Mucosa of gallbladder (tissue), 1 donor: ENCODE measurements around the gene PCDHB4. TPM values are rescaled to one million over a fixed set of nuclear protein-coding genes. Genes with fewer than 3 reads are reported as not detected.
"Not testable (repeated sequence)": the region's sequence is repeated elsewhere in the genome, so short reads cannot be mapped to it uniquely, and the experiment has no call there.

Experiments used
- DNase-seq: peaks from one replicate; pipeline ENCODE4 v3.0.0-alpha.2; 2020; ENCODE audit warnings: low spot score
- total RNA-seq: library from RNA; stranded (reverse); gene quantifications from one replicate; pipeline ENCODE4 v1.2.1, GENCODE V29; 2021
- donor health status: DM: no; HTN: no; CAD: no.

Gene PCDHB4
- total RNA-seq, 1 donor from 2014 or later = 5.2 TPM

DNA sequence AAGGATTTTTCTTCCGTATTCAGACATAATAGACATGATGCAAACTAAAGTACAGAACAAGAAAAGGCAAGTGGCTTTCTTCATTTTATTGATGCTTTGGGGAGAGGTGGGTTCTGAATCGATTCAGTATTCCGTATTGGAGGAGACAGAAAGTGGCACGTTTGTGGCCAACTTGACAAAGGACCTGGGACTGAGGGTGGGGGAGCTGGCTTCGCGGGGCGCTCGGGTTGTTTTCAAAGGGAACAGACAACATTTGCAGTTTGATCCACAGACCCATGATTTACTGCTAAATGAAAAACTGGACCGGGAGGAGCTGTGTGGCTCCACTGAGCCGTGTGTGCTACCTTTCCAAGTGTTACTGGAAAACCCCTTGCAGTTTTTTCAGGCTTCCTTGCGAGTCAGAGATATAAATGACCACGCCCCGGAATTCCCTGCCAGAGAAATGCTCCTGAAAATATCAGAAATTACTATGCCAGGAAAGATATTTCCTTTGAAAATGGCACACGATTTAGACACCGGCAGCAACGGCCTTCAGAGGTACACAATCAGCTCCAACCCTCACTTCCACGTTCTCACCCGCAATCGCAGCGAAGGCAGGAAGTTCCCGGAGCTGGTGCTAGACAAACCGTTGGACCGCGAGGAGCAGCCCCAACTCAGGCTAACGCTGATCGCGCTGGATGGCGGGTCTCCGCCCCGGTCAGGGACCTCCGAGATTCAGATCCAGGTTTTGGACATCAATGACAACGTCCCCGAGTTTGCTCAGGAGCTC, 28.8 kb downstream of the PCDHB4 start:
- no peak for DNase-seq

DNA sequence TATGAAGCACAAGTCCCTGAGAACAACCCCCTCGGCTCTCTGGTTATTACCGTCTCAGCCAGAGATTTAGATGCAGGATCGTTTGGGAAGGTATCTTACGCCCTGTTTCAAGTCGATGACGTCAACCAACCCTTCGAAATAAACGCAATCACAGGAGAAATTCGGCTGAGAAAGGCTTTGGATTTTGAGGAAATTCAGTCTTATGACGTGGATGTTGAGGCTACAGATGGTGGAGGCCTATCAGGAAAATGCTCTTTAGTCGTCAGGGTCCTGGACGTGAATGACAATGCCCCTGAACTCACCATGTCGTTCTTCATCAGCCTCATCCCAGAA, 29.3 kb downstream of the PCDHB4 start:
- no peak for DNase-seq

DNA sequence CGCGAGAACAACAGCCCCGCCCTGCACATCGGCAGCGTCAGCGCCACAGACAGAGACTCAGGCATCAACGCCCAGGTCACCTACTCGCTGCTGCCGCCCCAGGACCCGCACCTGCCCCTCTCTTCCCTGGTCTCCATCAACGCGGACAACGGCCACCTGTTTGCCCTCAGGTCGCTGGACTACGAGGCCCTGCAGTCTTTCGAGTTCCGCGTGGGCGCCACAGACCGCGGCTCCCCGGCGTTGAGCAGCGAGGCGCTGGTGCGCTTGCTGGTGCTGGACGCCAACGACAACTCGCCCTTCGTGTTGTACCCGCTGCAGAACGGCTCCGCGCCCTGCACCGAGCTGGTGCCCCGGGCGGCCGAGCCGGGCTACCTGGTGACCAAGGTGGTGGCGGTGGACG, 30.0 kb downstream of the PCDHB4 start:
- DNase-seq = not testable (repeated sequence)

DNA sequence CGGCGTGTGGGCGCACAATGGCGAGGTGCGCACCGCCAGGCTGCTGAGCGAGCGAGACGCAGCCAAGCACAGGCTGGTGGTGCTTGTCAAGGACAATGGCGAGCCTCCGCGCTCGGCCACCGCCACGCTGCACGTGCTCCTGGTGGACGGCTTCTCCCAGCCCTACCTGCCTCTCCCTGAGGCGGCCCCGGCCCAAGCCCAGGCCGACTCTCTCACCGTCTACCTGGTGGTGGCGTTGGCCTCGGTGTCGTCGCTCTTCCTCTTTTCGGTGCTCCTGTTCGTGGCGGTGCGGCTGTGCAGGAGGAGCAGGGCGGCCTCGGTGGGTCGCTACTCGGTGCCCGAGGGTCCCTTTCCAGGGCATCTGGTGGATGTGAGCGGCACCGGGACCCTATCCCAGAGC, 30.5 kb downstream of the PCDHB4 start:
- DNase-seq = not testable (repeated sequence)

DNA sequence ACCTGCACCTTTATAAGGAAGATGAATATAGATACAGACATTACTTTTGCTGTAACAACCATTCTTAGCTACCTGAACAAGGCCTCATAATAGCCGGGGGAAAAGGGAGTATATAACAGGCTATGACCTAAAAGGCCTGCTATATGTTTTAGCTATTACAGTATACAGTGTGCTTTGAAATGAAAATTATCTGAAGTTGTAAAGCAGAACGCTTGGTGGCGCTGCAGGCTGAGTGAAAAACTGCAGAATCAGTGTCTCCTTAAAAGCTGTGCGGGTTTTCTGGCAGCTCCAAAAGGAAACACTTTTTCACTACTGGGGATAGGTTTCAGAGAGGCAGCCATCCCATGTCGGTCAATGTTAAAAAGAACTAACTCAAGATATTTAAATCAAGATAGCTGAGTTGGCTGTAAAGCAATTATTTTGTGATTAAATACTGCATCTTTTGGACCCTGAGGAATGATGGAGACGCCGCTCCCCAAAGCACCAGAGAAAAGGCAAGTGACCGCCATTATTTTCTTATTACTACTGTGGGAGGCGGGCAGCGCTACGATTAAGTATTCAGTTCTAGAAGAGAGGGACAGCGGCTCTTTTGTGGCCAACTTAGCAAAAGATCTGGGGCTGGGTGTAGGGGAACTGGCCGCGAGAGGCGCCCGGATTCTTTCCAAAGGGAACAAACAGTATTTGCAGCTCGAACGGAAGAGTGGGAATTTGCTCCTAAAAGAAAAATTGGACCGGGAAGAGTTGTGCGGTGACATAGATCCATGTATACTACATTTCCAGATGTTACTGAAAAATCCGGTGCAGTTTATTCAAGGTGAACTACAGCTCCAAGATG, 34.1 kb downstream of the PCDHB4 start:
- DNase-seq = no peak

DNA sequence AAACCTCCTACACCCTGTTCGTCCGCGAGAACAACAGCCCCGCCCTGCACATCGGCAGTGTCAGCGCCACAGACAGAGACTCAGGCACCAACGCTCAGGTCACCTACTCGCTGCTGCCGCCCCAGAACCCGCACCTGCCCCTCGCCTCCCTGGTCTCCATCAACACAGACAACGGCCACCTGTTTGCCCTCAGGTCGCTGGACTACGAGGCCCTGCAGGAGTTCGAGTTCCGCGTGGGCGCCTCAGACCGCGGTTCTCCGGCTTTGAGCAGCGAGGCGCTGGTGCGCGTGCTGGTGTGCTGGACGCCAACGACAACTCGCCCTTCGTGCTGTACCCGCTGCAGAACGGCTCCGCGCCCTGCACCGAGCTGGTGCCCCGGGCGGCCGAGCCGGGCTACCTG, 35.7 kb downstream of the PCDHB4 start:
- DNase-seq = not testable (repeated sequence)

DNA sequence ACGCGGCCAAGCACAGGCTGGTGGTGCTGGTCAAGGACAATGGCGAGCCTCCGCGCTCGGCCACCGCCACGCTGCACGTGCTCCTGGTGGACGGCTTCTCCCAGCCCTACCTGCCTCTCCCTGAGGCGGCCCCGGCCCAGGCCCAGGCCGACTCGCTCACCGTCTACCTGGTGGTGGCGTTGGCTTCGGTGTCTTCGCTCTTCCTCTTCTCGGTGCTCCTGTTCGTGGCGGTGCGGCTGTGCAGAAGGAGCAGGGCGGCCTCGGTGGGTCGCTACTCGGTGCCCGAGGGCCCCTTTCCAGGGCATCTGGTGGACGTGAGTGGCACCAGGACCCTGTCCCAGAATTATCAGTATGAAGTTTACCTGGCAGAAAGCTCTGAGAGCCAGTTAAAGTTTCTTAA, 36.3 kb downstream of the PCDHB4 start:
- not testable (repeated sequence) for DNase-seq

DNA sequence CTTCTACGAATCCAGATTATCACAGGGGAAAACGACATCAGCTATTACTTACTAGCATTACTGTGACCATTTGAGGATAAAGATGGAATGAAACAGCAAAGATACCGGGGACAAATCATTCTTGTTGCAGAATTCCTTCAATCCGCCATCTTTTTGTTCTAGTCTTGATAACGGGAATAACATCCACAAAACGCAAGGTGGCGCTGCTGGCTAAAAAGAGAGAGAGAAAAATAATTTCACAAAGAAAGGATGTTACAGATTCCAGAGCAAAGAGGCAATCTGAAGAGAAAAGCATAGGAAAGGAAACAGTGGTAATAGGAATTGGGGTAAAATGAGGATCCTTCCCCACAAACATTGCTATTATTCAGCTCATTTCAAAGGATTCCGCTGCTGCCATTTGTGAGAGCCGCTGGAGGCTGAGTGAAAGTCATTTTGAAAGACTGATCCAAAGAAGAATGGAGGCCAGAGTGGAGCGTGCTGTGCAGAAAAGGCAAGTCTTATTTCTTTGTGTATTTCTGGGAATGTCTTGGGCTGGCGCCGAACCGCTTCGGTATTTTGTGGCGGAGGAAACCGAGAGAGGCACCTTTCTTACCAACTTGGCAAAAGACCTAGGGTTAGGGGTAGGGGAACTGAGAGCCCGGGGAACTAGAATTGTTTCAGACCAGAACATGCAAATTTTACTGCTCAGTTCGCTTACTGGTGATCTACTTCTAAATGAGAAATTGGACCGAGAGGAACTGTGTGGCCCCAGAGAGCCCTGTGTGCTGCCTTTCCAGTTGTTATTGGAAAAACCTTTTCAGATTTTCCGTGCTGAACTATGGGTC, 51.0 kb downstream of the PCDHB4 start, which contains the start of gene PCDHB7:
Gene PCDHB7 (plus strand): TSS at position 264 of the 824 bp plus-strand sequence. CDS start 192 bp downstream, at position 456.
- no peak for DNase-seq

DNA sequence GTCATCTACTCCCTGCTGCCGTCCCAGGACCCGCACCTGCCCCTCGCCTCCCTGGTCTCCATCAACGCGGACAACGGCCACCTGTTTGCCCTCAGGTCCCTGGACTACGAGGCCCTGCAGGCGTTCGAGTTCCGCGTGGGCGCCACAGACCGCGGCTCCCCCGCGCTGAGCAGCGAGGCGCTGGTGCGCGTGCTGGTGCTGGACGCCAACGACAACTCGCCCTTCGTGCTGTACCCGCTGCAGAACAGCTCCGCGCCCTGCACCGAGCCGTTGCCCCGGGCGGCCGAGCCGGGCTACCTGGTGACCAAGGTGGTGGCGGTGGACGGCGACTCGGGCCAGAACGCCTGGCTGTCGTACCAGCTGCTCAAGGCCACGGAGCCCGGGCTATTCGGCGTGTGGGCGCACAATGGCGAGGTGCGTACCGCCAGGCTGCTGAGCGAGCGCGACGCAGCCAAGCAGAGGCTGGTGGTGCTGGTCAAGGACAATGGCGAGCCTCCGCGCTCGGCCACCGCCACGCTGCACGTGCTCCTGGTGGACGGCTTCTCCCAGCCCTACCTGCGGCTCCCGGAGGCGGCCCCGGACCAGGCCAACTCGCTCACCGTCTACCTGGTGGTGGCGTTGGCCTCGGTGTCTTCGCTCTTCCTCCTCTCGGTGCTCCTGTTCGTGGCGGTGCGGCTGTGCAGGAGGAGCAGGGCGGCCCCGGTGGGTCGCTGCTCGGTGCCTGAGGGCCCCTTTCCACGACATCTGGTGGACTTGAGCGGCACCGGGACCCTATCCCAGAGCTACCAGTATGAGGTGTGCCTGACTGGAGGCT, 52.9 kb downstream of the PCDHB4 start:
- DNase-seq = not testable (repeated sequence)

Other genes with a start within 250 kb of the PCDHB4 start
- gene PCDHA12, start 246.5 kb upstream of the PCDHB4 start, total RNA-seq = 10.0 TPM
- 6.7 TPM for gene PCDHA13, start 239.7 kb upstream of the PCDHB4 start, total RNA-seq
- gene PCDHAC1, start 195.5 kb upstream of the PCDHB4 start, total RNA-seq = 12.2 TPM
- 33.4 TPM for gene PCDHAC2, start 155.3 kb upstream of the PCDHB4 start, total RNA-seq
- 0.09 TPM for gene PCDHB1, start 70.4 kb upstream of the PCDHB4 start, total RNA-seq
- 3.6 TPM for gene PCDHB2, start 27.2 kb upstream of the PCDHB4 start, total RNA-seq
- gene PCDHB3, start 21.3 kb upstream of the PCDHB4 start, total RNA-seq = 1.4 TPM
- 8.0 TPM for gene PCDHB5, start 13.4 kb downstream of the PCDHB4 start, total RNA-seq
- 0.60 TPM for gene PCDHB6, start 28.2 kb downstream of the PCDHB4 start, total RNA-seq
- 2.1 TPM for gene PCDHB7, start 50.8 kb downstream of the PCDHB4 start, total RNA-seq
- gene PCDHB8, start 56.0 kb downstream of the PCDHB4 start, total RNA-seq = 1.8 TPM
- 3.0 TPM for gene PCDHB16, start 60.6 kb downstream of the PCDHB4 start, total RNA-seq
- 2.1 TPM for gene PCDHB9, start 65.3 kb downstream of the PCDHB4 start, total RNA-seq
- gene PCDHB10, start 70.5 kb downstream of the PCDHB4 start, total RNA-seq = 2.5 TPM
- 8.5 TPM for gene PCDHB11, start 77.8 kb downstream of the PCDHB4 start, total RNA-seq
- gene PCDHB12, start 86.9 kb downstream of the PCDHB4 start, total RNA-seq = 3.5 TPM
- gene PCDHB13, start 92.1 kb downstream of the PCDHB4 start, total RNA-seq = 8.3 TPM
- 9.4 TPM for gene PCDHB14, start 101.5 kb downstream of the PCDHB4 start, total RNA-seq
- gene PCDHB15, start 123.6 kb downstream of the PCDHB4 start, total RNA-seq = 3.6 TPM
- not detected for gene SLC25A2, start 182.2 kb downstream of the PCDHB4 start, total RNA-seq
- gene TAF7, start 199.0 kb downstream of the PCDHB4 start, total RNA-seq = 65.2 TPM
- gene PCDHGA1, start 208.7 kb downstream of the PCDHB4 start, total RNA-seq = 0.72 TPM
- gene PCDHGA2, start 216.9 kb downstream of the PCDHB4 start, total RNA-seq = 6.7 TPM
- 4.0 TPM for gene PCDHGA3, start 222.0 kb downstream of the PCDHB4 start, total RNA-seq
- 4.6 TPM for gene PCDHGB1, start 228.3 kb downstream of the PCDHB4 start, total RNA-seq
- 3.3 TPM for gene PCDHGA4, start 233.2 kb downstream of the PCDHB4 start, total RNA-seq
- gene PCDHGB2, start 238.2 kb downstream of the PCDHB4 start, total RNA-seq = 5.1 TPM
- gene PCDHGA5, start 242.3 kb downstream of the PCDHB4 start, total RNA-seq = 3.3 TPM
- gene PCDHGB3, start 248.4 kb downstream of the PCDHB4 start, total RNA-seq = 3.0 TPM